Gastroesophageal sphincter (tissue), 4 donors: ENCODE measurements around the gene PRPS1L1. TPM values are rescaled to one million over a fixed set of nuclear protein-coding genes. Genes with fewer than 3 reads are reported as not detected.

Source experiments
- ATAC-seq: fragments of 150-250 bp; one replicate; pipeline ENCODE4 v1.9.1; 2016; ENCODE audit warnings: mild to moderate bottlenecking, moderate library complexity
- H3K27ac ChIP-seq, 4 donors: fragments of 200-600 bp; sonication (generic) in 3 of 4; 1 replicate in 3 of 4; 2 replicates in 1 of 4; pipeline ENCODE4 v1.5.1; 2016 to 2019
- H3K27me3 ChIP-seq: fragments of 200-600 bp; sonication (generic); one replicate; pipeline ENCODE4 v1.5.1; 2019
- H3K36me3 ChIP-seq, 2 donors: fragments of 200-600 bp; sonication (generic); one replicate each; pipeline ENCODE4 v1.5.1; 2019; ENCODE audit warnings: control low read depth in 1 of 2
- H3K4me1 ChIP-seq, 3 donors: fragments of 200-600 bp; sonication (generic); 1 replicate in 2 of 3; 2 replicates in 1 of 3; pipeline ENCODE4 v1.5.1; 2016 to 2019; ENCODE audit warnings: control low read depth in 2 of 3
- H3K4me3 ChIP-seq, 2 donors: fragments of 200-600 bp; sonication (generic); one replicate each; pipeline ENCODE4 v1.5.1; 2019; ENCODE audit warnings: mild to moderate bottlenecking in 1 of 2, moderate library complexity in 1 of 2
- H3K9me3 ChIP-seq, 3 donors: fragments of 200-600 bp; sonication (generic); one replicate each; pipeline ENCODE4 v1.5.1; 2017 to 2019; ENCODE audit warnings: control low read depth in 2 of 3
- EP300 ChIP-seq: sonication (generic); formaldehyde crosslinking; IDR thresholded peaks from one replicate; pipeline ENCODE4 v1.6.1; 2017; ENCODE audit warnings: antibody characterized with exemption, mild to moderate bottlenecking
- POLR2A ChIP-seq, 2 donors: fragments of 450-650 bp; IDR thresholded peaks; one replicate each; pipeline ENCODE4 v1.6.1; 2017; ENCODE audit warnings: antibody characterized with exemption in 2 of 2, mild to moderate bottlenecking in 2 of 2, moderate library complexity in 1 of 2
- POLR2AphosphoS5 ChIP-seq: sonication (generic); formaldehyde crosslinking; IDR thresholded peaks from one replicate; pipeline ENCODE4 v1.6.1; 2017; ENCODE audit warnings: antibody characterized with exemption
- WGBS, 2 donors: methylation state at CpG; one replicate each; pipeline ENCODE4 v1.1.5; 2018; ENCODE audit warnings: low coverage in 1 of 2; 5-methylcytosine and 5-hydroxymethylcytosine counted together
- total RNA-seq, 4 donors: library from RNA; depleted of rRNA; stranded (reverse); fragments of >200 nt; gene quantifications; one replicate each; pipeline ENCODE4 v1.1.0, GENCODE V29; 2016
- TF ChIP-seq, protein P1 (sequence below), 4 experiments: fragments of 200-600 bp in 2 of 4; fragments of 450-650 bp in 2 of 4; sonication (generic) in 1 of 4; IDR thresholded peaks; one replicate each; pipeline ENCODE4 v1.5.1; 2017 to 2019; ENCODE audit warnings: antibody characterized with exemption in 4 of 4, mild to moderate bottlenecking in 2 of 4, moderate library complexity in 2 of 4

Gene PRPS1L1
- total RNA-seq, 4 donors from 2014 or later, result not detected

DNA sequence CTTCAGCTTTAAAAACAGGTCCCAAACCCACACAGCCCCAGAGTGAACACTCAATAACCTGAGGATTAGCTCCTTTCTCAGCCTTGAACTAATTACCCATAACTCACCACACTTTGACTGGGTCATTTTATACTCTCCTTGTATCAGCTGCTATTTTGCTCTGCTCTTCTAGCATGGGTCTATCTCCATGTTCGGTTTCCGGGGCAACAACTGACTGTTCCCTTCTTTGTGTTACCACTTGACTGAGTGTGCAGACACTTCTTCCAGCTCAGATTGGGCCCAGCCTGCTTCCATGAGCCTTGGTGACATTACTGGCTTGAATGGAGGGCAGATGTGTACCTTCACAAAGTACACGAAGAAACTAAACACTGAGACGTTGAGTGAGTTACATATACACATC lies 31.5 kb upstream of the PRPS1L1 start:
- H3K9me3 ChIP-seq, result no peaks in the 10 kb centered on the region
- H3K4me1 ChIP-seq, result no peaks in the 10 kb centered on the region
- no peaks in the 10 kb centered on the region for H3K36me3 ChIP-seq
- no peak overlapping the region for H3K27ac ChIP-seq
- WGBS, 2 donors, result 77 to 86% methylated on average over 4 of the region's 4 CpGs
- H3K4me3 ChIP-seq, result no peak overlapping the region
- H3K27me3 ChIP-seq, result no peaks in the 10 kb centered on the region
- TF ChIP-seq POLR2A (IDR thresholded peaks at IDR 0.05), result no peak
- TF ChIP-seq EP300, result no peak
- TF ChIP-seq, protein P1, sequence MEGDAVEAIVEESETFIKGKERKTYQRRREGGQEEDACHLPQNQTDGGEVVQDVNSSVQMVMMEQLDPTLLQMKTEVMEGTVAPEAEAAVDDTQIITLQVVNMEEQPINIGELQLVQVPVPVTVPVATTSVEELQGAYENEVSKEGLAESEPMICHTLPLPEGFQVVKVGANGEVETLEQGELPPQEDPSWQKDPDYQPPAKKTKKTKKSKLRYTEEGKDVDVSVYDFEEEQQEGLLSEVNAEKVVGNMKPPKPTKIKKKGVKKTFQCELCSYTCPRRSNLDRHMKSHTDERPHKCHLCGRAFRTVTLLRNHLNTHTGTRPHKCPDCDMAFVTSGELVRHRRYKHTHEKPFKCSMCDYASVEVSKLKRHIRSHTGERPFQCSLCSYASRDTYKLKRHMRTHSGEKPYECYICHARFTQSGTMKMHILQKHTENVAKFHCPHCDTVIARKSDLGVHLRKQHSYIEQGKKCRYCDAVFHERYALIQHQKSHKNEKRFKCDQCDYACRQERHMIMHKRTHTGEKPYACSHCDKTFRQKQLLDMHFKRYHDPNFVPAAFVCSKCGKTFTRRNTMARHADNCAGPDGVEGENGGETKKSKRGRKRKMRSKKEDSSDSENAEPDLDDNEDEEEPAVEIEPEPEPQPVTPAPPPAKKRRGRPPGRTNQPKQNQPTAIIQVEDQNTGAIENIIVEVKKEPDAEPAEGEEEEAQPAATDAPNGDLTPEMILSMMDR (IDR thresholded peaks at IDR 0.05), result no peak
- no peak for TF ChIP-seq POLR2AphosphoS5
- ATAC-seq, result no peak

DNA sequence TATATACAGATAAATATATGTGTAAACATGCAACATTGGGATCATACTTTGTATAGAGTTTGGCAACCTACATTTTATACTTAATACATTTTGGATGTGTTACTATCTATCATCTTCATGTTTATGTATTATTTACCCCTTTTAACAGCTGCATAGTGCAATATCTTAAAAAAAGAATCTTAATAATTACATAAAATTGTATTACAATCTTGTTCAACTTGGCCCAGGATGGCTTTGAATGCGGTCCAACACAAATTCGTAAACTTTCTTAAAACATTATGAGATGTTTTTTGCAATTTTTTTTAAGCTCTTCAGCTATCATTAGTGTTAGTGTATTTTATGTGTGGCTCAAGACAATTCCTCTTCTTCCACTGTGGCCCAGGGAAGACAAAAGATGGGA lies 26.3 kb upstream of the PRPS1L1 start:
- Histone ChIP-seq H3K9me3 (no peaks in the 10 kb centered on the region), H3K4me3 (no peak overlapping the region), H3K36me3 (no peaks in the 10 kb centered on the region), H3K4me1 (no peaks in the 10 kb centered on the region), H3K27ac (no peak overlapping the region), H3K27me3 (no peaks in the 10 kb centered on the region)
- WGBS, 2 donors, result 83 to 85% methylated on average over 2 of the region's 2 CpGs
- TF ChIP-seq EP300, result no peak
- TF ChIP-seq POLR2AphosphoS5, result no peak
- TF ChIP-seq, protein P1 (IDR thresholded peaks at IDR 0.05), result no peak
- TF ChIP-seq POLR2A (IDR thresholded peaks at IDR 0.05), result no peak
- no peak for ATAC-seq

DNA sequence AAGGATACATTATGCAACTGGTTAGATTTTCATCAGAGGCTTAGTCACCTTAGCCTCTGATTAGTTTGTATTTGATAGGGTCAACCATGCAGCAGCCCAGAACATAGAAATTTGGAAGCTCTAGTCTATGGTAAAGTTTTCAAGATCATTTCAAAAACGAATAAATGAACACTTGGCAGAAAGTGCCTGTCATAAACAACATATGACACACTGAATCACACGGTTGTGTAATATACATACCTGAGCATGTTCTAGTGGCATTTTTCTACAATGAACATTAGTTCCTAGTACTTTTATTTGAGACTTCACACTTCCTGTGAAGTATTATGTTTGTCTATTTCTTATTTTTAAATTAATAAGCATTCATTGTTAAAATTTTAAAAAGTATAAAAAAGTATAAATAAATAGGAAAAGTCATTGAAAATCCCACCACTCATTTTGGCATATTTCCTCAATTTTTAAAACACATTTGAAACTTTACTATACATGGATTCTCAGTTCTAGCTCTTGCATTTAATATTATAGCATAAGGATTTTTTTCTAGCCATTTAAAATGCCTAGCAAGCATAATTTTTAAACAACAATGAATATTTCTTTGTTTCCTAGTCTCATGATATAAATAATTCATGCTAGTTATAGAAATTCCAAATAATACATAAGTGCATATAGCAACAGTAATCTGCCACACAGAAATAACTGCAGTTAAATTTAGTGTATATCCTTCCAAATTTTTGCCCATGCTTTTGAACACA lies 25.7 kb upstream of the PRPS1L1 start:
- Histone ChIP-seq H3K36me3 (no peaks in the 10 kb centered on the region), H3K4me1 (no peaks in the 10 kb centered on the region), H3K27ac (no peak overlapping the region), H3K9me3 (no peaks in the 10 kb centered on the region), H3K27me3 (no peaks in the 10 kb centered on the region), H3K4me3 (no peak overlapping the region)
- no peak for ATAC-seq
- no peak for TF ChIP-seq POLR2A (IDR thresholded peaks at IDR 0.05)
- TF ChIP-seq, protein P1 (IDR thresholded peaks at IDR 0.05), result no peak
- TF ChIP-seq EP300, result no peak
- TF ChIP-seq POLR2AphosphoS5, result no peak
- 47 to 50% methylated on average over 2 of the region's 2 CpGs for WGBS, 2 donors

DNA sequence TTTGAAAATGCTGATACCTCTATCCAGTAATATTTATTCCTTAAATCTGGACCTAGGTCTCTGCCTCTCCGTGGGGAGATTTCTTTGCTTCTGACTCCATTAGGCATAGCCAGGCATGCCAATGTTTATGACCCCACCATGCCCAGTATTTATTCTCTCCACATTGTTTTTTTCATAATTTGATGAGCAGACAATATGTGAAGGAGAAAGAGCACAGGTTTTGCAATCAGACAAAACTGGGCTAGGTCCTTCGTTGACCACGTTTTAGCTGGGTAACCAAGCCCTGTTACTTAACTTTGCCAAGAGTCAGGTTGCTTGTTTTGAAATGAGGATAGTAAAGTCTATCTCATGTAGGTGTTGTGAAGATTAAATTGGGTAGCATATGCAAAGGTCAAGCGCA lies 21.6 kb upstream of the PRPS1L1 start:
- H3K36me3 ChIP-seq, result no peaks in the 10 kb centered on the region
- WGBS, 2 donors, result 86 to 88% methylated on average over 3 to 4 of the region's 4 CpGs
- H3K27ac ChIP-seq, result no peak overlapping the region
- H3K4me3 ChIP-seq, result no peak overlapping the region
- H3K9me3 ChIP-seq, result no peaks in the 10 kb centered on the region
- ATAC-seq, result no peak
- H3K27me3 ChIP-seq, result no peaks in the 10 kb centered on the region
- H3K4me1 ChIP-seq, result no peaks in the 10 kb centered on the region
- no peak for TF ChIP-seq POLR2AphosphoS5
- no peak for TF ChIP-seq EP300
- TF ChIP-seq, protein P1 (IDR thresholded peaks at IDR 0.05), result no peak
- TF ChIP-seq POLR2A (IDR thresholded peaks at IDR 0.05), result no peak

DNA sequence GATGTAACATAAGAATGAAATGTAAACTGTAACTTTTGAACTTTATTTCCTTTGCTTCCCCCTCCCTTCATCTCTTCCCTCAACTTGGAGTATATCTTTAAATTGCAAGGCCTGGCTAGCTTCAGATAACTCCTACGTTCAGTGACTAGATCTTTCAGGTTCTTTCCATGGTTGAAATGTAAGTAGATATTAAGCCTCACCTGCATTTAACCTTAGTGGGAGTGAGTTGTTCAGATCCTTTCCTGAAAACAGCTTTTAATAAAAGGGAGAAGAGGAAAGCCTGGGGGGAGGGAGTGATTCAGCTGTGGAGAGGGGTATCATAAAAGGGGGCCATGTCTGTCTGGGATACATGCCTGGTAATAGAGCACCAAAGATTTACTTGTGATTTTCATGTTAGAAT lies 19.0 kb upstream of the PRPS1L1 start:
- no peak overlapping the region for H3K27ac ChIP-seq
- H3K4me3 ChIP-seq, result no peak overlapping the region
- no peaks in the 10 kb centered on the region for H3K27me3 ChIP-seq
- H3K36me3 ChIP-seq, result no peaks in the 10 kb centered on the region
- 67 to 78% methylated on average over 1 of the region's 1 CpG for WGBS, 2 donors
- H3K9me3 ChIP-seq, result no peaks in the 10 kb centered on the region
- TF ChIP-seq, protein P1 (IDR thresholded peaks at IDR 0.05), result no peak
- no peak for TF ChIP-seq POLR2AphosphoS5
- no peak for TF ChIP-seq POLR2A (IDR thresholded peaks at IDR 0.05)
- no peak for TF ChIP-seq EP300
- ATAC-seq, result no peak
- no peaks in the 10 kb centered on the region for H3K4me1 ChIP-seq
